ENCODE measurements around the gene SMARCC1. TPM values are rescaled to one million over a fixed set of nuclear protein-coding genes. Genes with fewer than 3 reads are reported as not detected.

The SMARCC1 gene
- total RNA-seq, 2 donors from 2014 or later, result 25.9 to 34.3 TPM

- intact Hi-C loops (cut with DNase I), result no loop called here
- H3K4me1 ChIP-seq, result peaks cover 10% of the 10 kb centered on the region
- no peak overlapping the region for H3K4me3 ChIP-seq
- H3K27me3 ChIP-seq, result no peaks in the 10 kb centered on the region
- H3K27ac ChIP-seq, result no peak overlapping the region
- no peak for DNase-seq
- WGBS, 2 donors, result 93 to 98% methylated on average over 6 to 16 of the region's 16 CpGs
- no peaks in the 10 kb centered on the region for H3K9me3 ChIP-seq
- TF ChIP-seq, protein P1, sequence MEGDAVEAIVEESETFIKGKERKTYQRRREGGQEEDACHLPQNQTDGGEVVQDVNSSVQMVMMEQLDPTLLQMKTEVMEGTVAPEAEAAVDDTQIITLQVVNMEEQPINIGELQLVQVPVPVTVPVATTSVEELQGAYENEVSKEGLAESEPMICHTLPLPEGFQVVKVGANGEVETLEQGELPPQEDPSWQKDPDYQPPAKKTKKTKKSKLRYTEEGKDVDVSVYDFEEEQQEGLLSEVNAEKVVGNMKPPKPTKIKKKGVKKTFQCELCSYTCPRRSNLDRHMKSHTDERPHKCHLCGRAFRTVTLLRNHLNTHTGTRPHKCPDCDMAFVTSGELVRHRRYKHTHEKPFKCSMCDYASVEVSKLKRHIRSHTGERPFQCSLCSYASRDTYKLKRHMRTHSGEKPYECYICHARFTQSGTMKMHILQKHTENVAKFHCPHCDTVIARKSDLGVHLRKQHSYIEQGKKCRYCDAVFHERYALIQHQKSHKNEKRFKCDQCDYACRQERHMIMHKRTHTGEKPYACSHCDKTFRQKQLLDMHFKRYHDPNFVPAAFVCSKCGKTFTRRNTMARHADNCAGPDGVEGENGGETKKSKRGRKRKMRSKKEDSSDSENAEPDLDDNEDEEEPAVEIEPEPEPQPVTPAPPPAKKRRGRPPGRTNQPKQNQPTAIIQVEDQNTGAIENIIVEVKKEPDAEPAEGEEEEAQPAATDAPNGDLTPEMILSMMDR (IDR thresholded peaks at IDR 0.05), result no peak
- TF ChIP-seq POLR2A (IDR thresholded peaks at IDR 0.05), result no peak
- ATAC-seq, result no peak
- peaks cover 0 to 5% of the 10 kb centered on the region in 2 donors for H3K36me3 ChIP-seq (replicated peaks in 1 of 2; ENCODE audit: insufficient read depth in 1 of 2, low read depth in 2 of 2)
Observed at GRCh38 chr3:47663630-47664240, 118.0 kb downstream of the SMARCC1 start.

GRCh38 chr3:47661121-47661752 is 120.5 kb downstream of the SMARCC1 start:
- H3K36me3 ChIP-seq (replicated peaks in 1 of 2; ENCODE audit: insufficient read depth in 1 of 2, low read depth in 2 of 2), result peaks cover 0 to 5% of the 10 kb centered on the region in 2 donors
- TF ChIP-seq, protein P1 (IDR thresholded peaks at IDR 0.05), result no peak
- no peak for TF ChIP-seq POLR2A (IDR thresholded peaks at IDR 0.05)
- no peaks in the 10 kb centered on the region for H3K27me3 ChIP-seq
- WGBS, 2 donors, result 30 to 36% methylated on average over 5 of the region's 5 CpGs
- ATAC-seq (peak; percentile 83), DNase-seq (peak; percentile 53 to 81 (median 74))
- H3K9me3 ChIP-seq, result no peaks in the 10 kb centered on the region
- H3K4me3 ChIP-seq, result no peak overlapping the region
- peak overlapping the region in 2 of 4 donors; percentile 41 to 65 for H3K27ac ChIP-seq
- H3K4me1 ChIP-seq, result peaks cover 10% of the 10 kb centered on the region
- intact Hi-C loops (cut with DNase I), result no loop called here

DNA sequence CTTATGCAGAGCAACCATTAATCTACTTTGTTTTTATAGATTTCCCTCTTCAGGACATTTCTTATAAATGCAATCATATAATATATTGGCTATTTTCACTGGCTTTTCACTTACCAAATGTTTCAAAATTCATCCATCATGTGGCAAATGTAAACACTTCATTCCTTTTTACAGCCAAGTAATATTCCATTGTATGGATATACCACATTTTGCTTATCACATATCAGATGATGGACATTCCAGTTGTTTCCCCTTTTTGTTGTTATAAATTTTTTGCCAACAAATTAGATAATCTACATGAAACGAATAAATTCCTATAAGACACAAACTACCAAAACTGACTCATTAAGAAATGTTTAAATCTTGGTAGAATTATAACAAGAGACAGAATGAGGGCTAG is 123.2 kb downstream of the SMARCC1 start:
- no peak for DNase-seq

DNA sequence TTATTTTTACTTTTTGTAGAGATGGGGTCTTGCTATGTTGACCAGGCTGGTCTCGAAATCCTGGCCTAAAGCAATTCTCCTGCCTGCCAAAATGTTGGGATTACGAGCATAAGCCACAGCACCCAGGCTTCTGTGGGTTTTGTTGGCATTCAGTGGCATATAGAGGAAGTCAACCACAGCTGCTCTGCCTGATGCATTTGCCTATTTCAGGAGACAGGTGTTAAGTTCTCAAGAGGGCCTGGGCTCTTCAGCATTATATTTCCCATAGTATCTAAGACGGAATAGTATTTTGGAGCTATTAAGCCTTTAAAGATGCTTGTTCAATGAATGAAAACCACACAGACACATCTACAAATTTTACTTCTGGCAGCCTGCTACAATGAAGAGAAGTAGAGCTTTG is 129.6 kb downstream of the SMARCC1 start:
- DNase-seq (peak in 3 of 4 donors; percentile 23 to 38 (median 23)), ATAC-seq (no peak)
- Histone ChIP-seq H3K36me3 (replicated peaks in 1 of 2; ENCODE audit: insufficient read depth in 1 of 2, low read depth in 2 of 2) (no peaks in the 10 kb centered on the region), H3K9me3 (no peaks in the 10 kb centered on the region), H3K4me3 (no peak overlapping the region), H3K27ac (no peak overlapping the region), H3K27me3 (no peaks in the 10 kb centered on the region), H3K4me1 (peaks cover 7% of the 10 kb centered on the region)
- TF ChIP-seq POLR2A (IDR thresholded peaks at IDR 0.05), result no peak
- TF ChIP-seq, protein P1 (IDR thresholded peaks at IDR 0.05), result no peak
- WGBS, 2 donors, result 31 to 67% methylated on average over 3 of the region's 3 CpGs
- intact Hi-C loops (cut with DNase I), result no loop called here

More for the DNA sequence above, 123.2 kb downstream of the SMARCC1 start:
- Histone ChIP-seq H3K9me3 (no peaks in the 10 kb centered on the region), H3K27me3 (no peaks in the 10 kb centered on the region), H3K27ac (no peak overlapping the region), H3K4me3 (no peak overlapping the region), H3K36me3 (replicated peaks in 1 of 2; ENCODE audit: insufficient read depth in 1 of 2, low read depth in 2 of 2) (peaks cover 0 to 5% of the 10 kb centered on the region in 2 donors), H3K4me1 (peaks cover 10% of the 10 kb centered on the region)
- intact Hi-C loops (cut with DNase I), result no loop called here
- WGBS, 2 donors, result 96 to 100% methylated on average over 1 of the region's 1 CpG
- no peak for ATAC-seq
- no peak for TF ChIP-seq POLR2A (IDR thresholded peaks at IDR 0.05)
- TF ChIP-seq, protein P1 (IDR thresholded peaks at IDR 0.05), result no peak
